RPMI8226 (cell line): Measurements from ENCODE around the gene OR8B2.
A peak's percentile ranks its signal among the peaks of the same experiment; 100 is the strongest.
"Not testable (repeated sequence)": the region's sequence is repeated elsewhere in the genome, so short reads cannot be mapped to it uniquely, and the experiment has no call there.

Experiments
- DNase-seq: peaks from one replicate; pipeline ENCODE4 v3.0.0-alpha.2; 2015

The OR8B2 gene

GRCh38 chr11:124384399-124384798, at the start of gene OR8B2:
TSS of gene OR8B2 (minus strand) at chr11:124384499. CDS start at chr11:124383343, 1,156 bp downstream.
- DNase-seq = no peak

- DNase-seq = no peak
Observed at GRCh38 chr11:124429599-124429998, 45.3 kb upstream of the OR8B2 start.

GRCh38 chr11:124424384-124424921, 40.2 kb upstream of the OR8B2 start, which contains the start of gene OR8B4:
TSS of gene OR8B4 (minus strand) at chr11:124424871. CDS start at chr11:124424871, 0 bp downstream.
- DNase-seq = no peak

- DNase-seq = no peak
Observed at GRCh38 chr11:124421043-124421442, 36.7 kb upstream of the OR8B2 start.

GRCh38 chr11:124415356-124415923, 31.1 kb upstream of the OR8B2 start:
- DNase-seq = peak; percentile 38

- DNase-seq = no peak
Observed at GRCh38 chr11:124409906-124410305, 25.6 kb upstream of the OR8B2 start.

- no peak for DNase-seq
Observed at GRCh38 chr11:124405581-124405980, 21.3 kb upstream of the OR8B2 start.

- not testable (repeated sequence) for DNase-seq
Observed at GRCh38 chr11:124403186-124403585, 18.9 kb upstream of the OR8B2 start.

- DNase-seq = peak; percentile 39
Observed at GRCh38 chr11:124402326-124402922, 18.1 kb upstream of the OR8B2 start.

GRCh38 chr11:124398924-124399323, 14.6 kb upstream of the OR8B2 start, which contains the start of gene OR8B3:
TSS of gene OR8B3 (minus strand) at chr11:124399024. CDS start at chr11:124397351, 1,673 bp downstream.
- DNase-seq = no peak

- not testable (repeated sequence) for DNase-seq
Observed at GRCh38 chr11:124396847-124397246, 12.5 kb upstream of the OR8B2 start.

GRCh38 chr11:124394408-124394807, 10.1 kb upstream of the OR8B2 start:
- DNase-seq = no peak

- not testable (repeated sequence) for DNase-seq
Observed at GRCh38 chr11:124382857-124383256, 1.4 kb downstream of the OR8B2 start.

GRCh38 chr11:124380585-124380984, 3.7 kb downstream of the OR8B2 start:
- no peak for DNase-seq

- no peak for DNase-seq
Observed at GRCh38 chr11:124376280-124376679, 8.0 kb downstream of the OR8B2 start.

GRCh38 chr11:124359566-124359965, 24.7 kb downstream of the OR8B2 start:
- DNase-seq = no peak

- no peak for DNase-seq
Observed at GRCh38 chr11:124346311-124346955, 37.9 kb downstream of the OR8B2 start.

GRCh38 chr11:124344346-124344745, 40.0 kb downstream of the OR8B2 start:
- no peak for DNase-seq

- no peak for DNase-seq
Observed at GRCh38 chr11:124340142-124340447, 44.2 kb downstream of the OR8B2 start.

GRCh38 chr11:124339396-124340141, 44.7 kb downstream of the OR8B2 start:
- DNase-seq = no peak
